SU-DHL-6 (cell line): ENCODE measurements around the gene P2RY14.

Source experiments
- H2AFZ ChIP-seq: fragments of 200-600 bp; sonication (generic); 2 replicates; pipeline ENCODE4 v1.6.1; 2014; ENCODE audit warnings: low read depth, mild to moderate bottlenecking, moderate library complexity, mixed read lengths, antibody characterized with exemption, low read length; ENCODE audit not compliant: severe bottlenecking
- H3F3A ChIP-seq: fragments of 200-600 bp; shearing (Covaris generic); 2 replicates; pipeline ENCODE4 v1.6.0; 2016; ENCODE audit warnings: antibody characterized with exemption, mild to moderate bottlenecking; ENCODE audit not compliant: insufficient read depth
- H3K27ac ChIP-seq: fragments of 200-600 bp; sonication (generic); 2 replicates; pipeline ENCODE4 v1.5.1; 2016; ENCODE audit warnings: low read depth, mild to moderate bottlenecking, low read length, moderate library complexity, mixed read lengths
- H3K27me3 ChIP-seq: fragments of 200-600 bp; sonication (generic), shearing (Covaris generic); 2 replicates; pipeline ENCODE4 v1.6.0; 2014; ENCODE audit warnings: mild to moderate bottlenecking, low read length
- H3K36me3 ChIP-seq: fragments of 200-600 bp; sonication (generic); 2 replicates; pipeline ENCODE4 v1.6.1; 2014; ENCODE audit warnings: mild to moderate bottlenecking, low read length, mixed read lengths
- H3K4me2 ChIP-seq: fragments of 300-600, 200-600 bp; shearing (Covaris generic), sonication (generic); 2 replicates; pipeline ENCODE4 v1.6.0; 2014; ENCODE audit warnings: low read length, low read depth, mild to moderate bottlenecking; ENCODE audit not compliant: poor library complexity, severe bottlenecking
- H3K4me3 ChIP-seq: fragments of 200-600 bp; sonication (generic); 2 replicates; pipeline ENCODE4 v1.5.1; 2014; ENCODE audit warnings: antibody characterized with exemption, low read length, mild to moderate bottlenecking, mixed read lengths; ENCODE audit not compliant: insufficient read depth, poor library complexity, severe bottlenecking
- H3K79me2 ChIP-seq: fragments of 200-600 bp; sonication (generic); 2 replicates; pipeline ENCODE4 v1.6.1; 2014; ENCODE audit warnings: mild to moderate bottlenecking, low read length, moderate library complexity; ENCODE audit not compliant: insufficient read depth
- H3K9ac ChIP-seq: fragments of 200-600 bp; sonication (generic); 2 replicates; pipeline ENCODE4 v1.7.0; 2014; ENCODE audit warnings: mild to moderate bottlenecking, low read length
- H3K9me2 ChIP-seq: fragments of 200-600 bp; sonication (generic); replicated peaks from 2 replicates; pipeline ENCODE4 v1.6.1; 2014; ENCODE audit warnings: low read length; ENCODE audit not compliant: insufficient read depth
- H3K9me3 ChIP-seq: fragments of 200-600 bp; sonication (generic); 2 replicates; pipeline ENCODE4 v1.6.1; 2014; ENCODE audit warnings: low read length, mixed read lengths; ENCODE audit not compliant: insufficient read depth
- H4K20me1 ChIP-seq: fragments of 200-600 bp; sonication (generic); 2 replicates; pipeline ENCODE4 v1.6.1; 2014; ENCODE audit warnings: low read depth, mild to moderate bottlenecking, antibody characterized with exemption, low read length, moderate library complexity, mixed read lengths
- EZH2phosphoT487 ChIP-seq: fragments of 200-600 bp; sonication (generic), shearing (Covaris generic); conservative IDR thresholded peaks from 2 replicates; pipeline ENCODE4 v1.6.1; 2018; ENCODE audit warnings: mild to moderate bottlenecking, antibody characterized with exemption, low read length, moderate library complexity, mixed read lengths
- TF ChIP-seq, protein P1 (sequence below): fragments of 200-600 bp; sonication (generic); IDR thresholded peaks from one replicate; pipeline ENCODE4 v1.5.1; 2017; ENCODE audit warnings: antibody characterized with exemption, mild to moderate bottlenecking, low read length, moderate library complexity; ENCODE audit not compliant: insufficient read depth, poor library complexity, severe bottlenecking

The P2RY14 gene

DNA sequence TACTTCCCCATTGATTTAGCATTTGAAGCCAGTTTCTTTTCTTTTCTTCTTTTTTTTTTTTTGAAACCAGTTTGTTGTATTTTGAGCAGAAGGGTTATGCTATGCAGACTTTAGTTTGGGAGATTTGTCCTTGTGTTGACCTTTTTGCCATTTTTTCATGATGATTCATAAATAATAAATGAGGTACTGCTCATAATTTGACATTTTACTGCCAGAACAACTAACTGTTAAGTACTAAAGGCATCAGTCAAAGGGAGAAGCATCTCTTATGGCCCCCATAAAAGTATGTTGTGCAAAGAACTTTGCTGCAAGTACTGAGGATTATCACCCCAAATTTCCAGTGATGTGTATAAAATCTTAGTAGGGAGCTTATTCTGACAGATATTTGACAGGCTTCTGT is 40.0 kb upstream of the P2RY14 start:
- Histone ChIP-seq H3K4me2 (no peak overlapping the region), H3K27ac (no peak overlapping the region), H2AFZ (no peak overlapping the region)

DNA sequence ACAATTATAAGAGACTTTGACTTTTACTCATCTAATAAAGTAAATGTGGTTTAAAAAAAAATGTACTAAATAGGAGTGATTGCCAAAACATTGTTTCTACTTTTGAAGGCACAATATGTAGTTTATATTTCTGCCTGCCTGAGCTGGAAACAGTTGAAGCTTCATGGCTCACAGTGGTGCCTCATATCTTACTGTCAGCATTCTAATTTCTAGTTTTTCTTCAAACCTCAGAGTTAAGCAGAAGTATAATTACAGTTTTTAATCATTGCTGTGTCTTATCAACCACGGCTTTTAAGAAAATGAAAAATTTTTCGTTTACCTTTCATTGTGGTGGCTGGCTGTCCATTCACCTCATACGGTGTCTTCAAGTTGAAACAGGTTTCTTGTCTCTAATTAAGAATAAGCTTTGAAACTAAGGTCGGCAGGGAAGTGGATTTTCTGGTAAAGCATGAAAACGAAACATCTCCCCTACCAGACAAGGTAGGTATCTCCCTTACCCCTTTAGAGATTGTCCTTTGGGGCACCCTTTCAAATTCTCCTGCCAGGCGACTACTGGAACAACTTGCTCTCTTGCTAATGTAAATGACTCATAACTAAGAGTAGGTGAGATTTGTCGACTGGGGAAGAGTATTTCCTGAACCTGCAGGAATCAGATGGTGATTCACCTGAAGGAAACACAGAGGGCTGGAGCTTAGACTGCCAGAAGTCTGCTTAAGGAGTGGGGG is 38.1 kb upstream of the P2RY14 start, which contains the start of gene GPR87:
TSS of gene GPR87 (minus strand) at position 554 of the 725 bp plus-strand sequence. CDS start 16,720 bp downstream, outside the sequence.
- Histone ChIP-seq H3K27ac (no peak within 1 kb of the TSS), H3K4me2 (no peak within 1 kb of the TSS), H3K79me2 (no peaks in the 10 kb centered on the region), H2AFZ (no peak within 1 kb of the TSS), H3K4me3 (no peak within 1 kb of the TSS), H3K27me3 (no peaks in the 10 kb centered on the region), H3K9ac (no peak within 1 kb of the TSS), H3F3A (no peaks in the 10 kb centered on the region), H3K36me3 (no peaks in the 10 kb centered on the region), H3K9me2 (no peaks in the 10 kb centered on the region), H4K20me1 (no peaks in the 10 kb centered on the region), H3K9me3 (no peaks in the 10 kb centered on the region)
- TF ChIP-seq, protein P1, sequence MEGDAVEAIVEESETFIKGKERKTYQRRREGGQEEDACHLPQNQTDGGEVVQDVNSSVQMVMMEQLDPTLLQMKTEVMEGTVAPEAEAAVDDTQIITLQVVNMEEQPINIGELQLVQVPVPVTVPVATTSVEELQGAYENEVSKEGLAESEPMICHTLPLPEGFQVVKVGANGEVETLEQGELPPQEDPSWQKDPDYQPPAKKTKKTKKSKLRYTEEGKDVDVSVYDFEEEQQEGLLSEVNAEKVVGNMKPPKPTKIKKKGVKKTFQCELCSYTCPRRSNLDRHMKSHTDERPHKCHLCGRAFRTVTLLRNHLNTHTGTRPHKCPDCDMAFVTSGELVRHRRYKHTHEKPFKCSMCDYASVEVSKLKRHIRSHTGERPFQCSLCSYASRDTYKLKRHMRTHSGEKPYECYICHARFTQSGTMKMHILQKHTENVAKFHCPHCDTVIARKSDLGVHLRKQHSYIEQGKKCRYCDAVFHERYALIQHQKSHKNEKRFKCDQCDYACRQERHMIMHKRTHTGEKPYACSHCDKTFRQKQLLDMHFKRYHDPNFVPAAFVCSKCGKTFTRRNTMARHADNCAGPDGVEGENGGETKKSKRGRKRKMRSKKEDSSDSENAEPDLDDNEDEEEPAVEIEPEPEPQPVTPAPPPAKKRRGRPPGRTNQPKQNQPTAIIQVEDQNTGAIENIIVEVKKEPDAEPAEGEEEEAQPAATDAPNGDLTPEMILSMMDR = no peak
- TF ChIP-seq EZH2phosphoT487 = no peak

More for the DNA sequence above, 40.0 kb upstream of the P2RY14 start:
- H4K20me1 ChIP-seq = no peaks in the 10 kb centered on the region
- H3K27me3 ChIP-seq = no peaks in the 10 kb centered on the region
- TF ChIP-seq EZH2phosphoT487 = no peak
- TF ChIP-seq, protein P1 = no peak
- no peaks in the 10 kb centered on the region for H3K9me3 ChIP-seq
- H3F3A ChIP-seq = no peaks in the 10 kb centered on the region
- no peak overlapping the region for H3K4me3 ChIP-seq
- no peaks in the 10 kb centered on the region for H3K9me2 ChIP-seq
- no peaks in the 10 kb centered on the region for H3K36me3 ChIP-seq
- no peaks in the 10 kb centered on the region for H3K79me2 ChIP-seq
- no peak overlapping the region for H3K9ac ChIP-seq

DNA sequence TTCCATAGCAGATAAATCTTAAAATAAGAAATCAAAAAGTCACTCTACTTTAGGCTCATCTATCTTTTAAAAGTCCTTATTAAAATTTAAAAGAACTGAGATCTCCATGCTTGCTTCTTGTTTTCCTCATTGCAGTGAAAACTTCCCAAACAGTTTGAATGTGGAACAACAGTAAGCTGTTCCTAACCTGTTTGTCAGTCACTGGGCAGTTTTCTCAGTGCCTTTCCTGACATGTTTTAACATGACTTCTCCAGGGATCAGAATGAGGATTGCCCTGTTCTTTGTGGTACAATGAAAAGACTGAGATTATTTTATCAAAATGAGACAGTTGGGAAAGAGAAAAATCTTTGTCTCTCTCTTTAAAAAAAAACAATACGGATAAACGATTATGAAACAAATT is 37.5 kb upstream of the P2RY14 start:
- no peak for TF ChIP-seq EZH2phosphoT487
- TF ChIP-seq, protein P1 = no peak
- no peak overlapping the region for H3K9ac ChIP-seq

More for the DNA sequence above, 37.5 kb upstream of the P2RY14 start:
- Histone ChIP-seq H2AFZ (no peak overlapping the region), H3K4me2 (no peak overlapping the region), H3K4me3 (no peak overlapping the region), H3K27me3 (no peaks in the 10 kb centered on the region), H3K36me3 (no peaks in the 10 kb centered on the region), H3K27ac (no peak overlapping the region), H4K20me1 (no peaks in the 10 kb centered on the region), H3K79me2 (no peaks in the 10 kb centered on the region), H3K9me2 (no peaks in the 10 kb centered on the region), H3K9me3 (no peaks in the 10 kb centered on the region), H3F3A (no peaks in the 10 kb centered on the region)
